ENCODE data around the gene NADK2.

DNA sequence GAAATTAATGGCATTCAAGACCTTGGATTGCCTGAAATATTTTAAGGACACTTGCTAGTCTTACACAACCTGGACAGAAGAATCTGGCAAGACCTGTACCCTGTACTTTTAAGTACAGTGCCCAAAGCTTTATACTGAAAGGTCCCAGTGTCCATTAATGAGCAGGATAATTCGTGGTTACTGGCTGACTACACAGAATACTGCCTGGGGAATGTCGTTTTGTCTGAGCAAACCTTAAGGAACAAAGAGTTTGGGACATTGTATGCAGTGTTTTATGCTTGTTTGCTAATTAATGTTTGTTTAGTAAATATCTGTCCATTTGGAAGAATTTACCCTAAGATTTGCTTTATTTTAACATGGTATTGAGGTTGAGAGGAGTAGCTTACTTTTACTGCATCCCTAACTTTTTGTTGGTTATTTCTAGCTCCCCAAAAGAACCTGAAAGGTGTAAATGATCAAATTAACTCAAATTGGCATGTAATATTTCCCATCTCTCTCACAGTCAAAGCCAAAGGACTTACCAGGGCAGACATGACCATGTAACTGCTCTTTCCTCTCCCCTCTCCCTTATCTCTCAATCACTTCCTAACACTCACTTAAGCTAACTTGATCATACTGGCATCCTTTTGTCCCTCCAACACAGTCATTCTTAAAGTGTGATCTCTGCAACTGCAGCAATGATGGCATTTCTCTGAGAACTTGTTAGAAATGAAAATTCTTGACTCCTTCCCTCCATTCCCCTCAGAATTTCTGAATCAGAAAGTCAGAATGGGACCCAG lies 44.3 kb upstream of the NADK2 start:
- TF ChIP-seq PAX5 (IDR thresholded peaks at IDR 0.05; ENCODE audit: borderline replicate concordance, low read depth, low read length) (no peak), RELA (IDR thresholded peaks at IDR 0.05; ENCODE audit: borderline replicate concordance, partially characterized antibody) (no peak), NRF1 (conservative IDR thresholded peaks at IDR 0.05; ENCODE audit: low read depth, low read length) (no peak), EGR1 (IDR thresholded peaks at IDR 0.05; ENCODE audit: borderline replicate concordance in 1 of 2, low read depth in 2 of 2, low read length in 2 of 2) (no peak), NFYA (IDR thresholded peaks at IDR 0.05; ENCODE audit: borderline replicate concordance, low read depth, low read length) (no peak)
- TF ChIP-seq, protein P1, sequence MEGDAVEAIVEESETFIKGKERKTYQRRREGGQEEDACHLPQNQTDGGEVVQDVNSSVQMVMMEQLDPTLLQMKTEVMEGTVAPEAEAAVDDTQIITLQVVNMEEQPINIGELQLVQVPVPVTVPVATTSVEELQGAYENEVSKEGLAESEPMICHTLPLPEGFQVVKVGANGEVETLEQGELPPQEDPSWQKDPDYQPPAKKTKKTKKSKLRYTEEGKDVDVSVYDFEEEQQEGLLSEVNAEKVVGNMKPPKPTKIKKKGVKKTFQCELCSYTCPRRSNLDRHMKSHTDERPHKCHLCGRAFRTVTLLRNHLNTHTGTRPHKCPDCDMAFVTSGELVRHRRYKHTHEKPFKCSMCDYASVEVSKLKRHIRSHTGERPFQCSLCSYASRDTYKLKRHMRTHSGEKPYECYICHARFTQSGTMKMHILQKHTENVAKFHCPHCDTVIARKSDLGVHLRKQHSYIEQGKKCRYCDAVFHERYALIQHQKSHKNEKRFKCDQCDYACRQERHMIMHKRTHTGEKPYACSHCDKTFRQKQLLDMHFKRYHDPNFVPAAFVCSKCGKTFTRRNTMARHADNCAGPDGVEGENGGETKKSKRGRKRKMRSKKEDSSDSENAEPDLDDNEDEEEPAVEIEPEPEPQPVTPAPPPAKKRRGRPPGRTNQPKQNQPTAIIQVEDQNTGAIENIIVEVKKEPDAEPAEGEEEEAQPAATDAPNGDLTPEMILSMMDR (IDR thresholded peaks at IDR 0.05 in 2 of 3, conservative IDR thresholded peaks at IDR 0.05 in 1 of 3; ENCODE audit: control insufficient read depth in 2 of 3, extremely low read depth in 1 of 3, insufficient read depth in 1 of 3, low read depth in 3 of 3, low read length in 3 of 3), result no peak
